GM19452 (cell line): Measurements from ENCODE around the gene TOX4.

Experiments used
- ATAC-seq: cut with Tn5 transposase; IDR thresholded peaks from one replicate; pipeline ENCODE4 v1.9.1; 2021; ENCODE audit not compliant: unreplicated experiment

The TOX4 gene

DNA sequence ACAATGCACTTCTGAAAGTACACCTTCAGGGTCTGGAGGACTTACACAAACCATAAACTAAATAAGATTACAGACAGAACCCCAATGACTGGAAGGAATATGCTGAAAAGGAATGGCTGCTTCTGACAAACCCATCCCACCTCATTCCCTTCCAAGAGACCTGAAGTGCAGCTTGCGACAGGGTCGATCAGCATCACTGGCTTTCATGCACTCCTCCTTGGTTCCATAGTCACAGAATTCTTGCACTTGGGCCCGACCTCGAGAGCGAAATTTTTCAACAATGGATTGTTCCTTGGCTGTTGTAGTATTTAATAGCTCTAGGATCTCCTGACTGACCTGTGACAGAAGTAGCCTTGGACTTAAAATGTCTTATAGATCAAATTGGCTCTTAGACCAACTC, 24.6 kb downstream of the TOX4 start:
- no peak for ATAC-seq

DNA sequence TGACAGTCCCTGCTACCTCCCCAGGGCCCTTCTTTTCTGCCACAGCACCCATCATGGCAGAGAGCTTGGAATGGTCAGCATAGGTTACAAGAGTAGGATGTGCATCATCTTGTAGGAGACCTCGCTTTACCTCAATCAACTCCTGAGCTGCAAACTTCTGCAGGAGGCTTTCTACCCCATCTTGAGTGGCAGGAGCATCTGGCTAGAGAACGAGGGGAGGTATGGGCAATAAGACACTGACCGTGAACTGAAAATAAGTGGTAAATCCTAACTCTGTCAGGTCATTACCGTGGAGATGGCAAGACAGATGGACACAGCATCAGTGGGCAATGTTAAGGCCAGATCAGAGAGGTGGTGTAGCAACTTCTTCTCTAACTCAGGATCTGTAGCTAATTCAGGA, 26.4 kb downstream of the TOX4 start:
- ATAC-seq = no peak

DNA sequence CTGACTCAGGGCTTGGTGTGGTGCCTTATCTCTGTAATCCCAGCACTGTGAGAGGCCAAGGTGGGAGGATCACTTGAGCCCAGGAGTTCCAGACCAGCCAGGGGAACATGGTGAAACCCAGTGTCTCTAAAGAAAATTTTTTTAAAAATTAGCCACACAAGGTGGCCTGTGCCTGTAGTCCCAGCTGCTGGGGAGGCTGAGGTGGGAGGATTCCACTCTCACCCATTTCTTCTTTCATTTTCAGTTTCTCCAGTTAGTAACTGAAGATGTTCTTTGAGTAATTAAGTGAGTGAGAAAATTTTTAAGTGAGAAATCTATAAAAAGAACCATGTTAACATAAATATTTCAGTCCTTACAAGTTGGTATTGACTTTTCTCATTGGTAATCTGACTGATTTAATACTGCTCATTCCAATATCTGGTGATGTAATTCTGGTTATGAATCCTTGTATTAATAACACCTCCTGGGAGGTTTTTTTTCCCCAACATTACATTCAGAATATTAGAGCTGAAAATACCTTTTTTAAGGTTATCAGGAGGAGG, 28.1 kb downstream of the TOX4 start:
- ATAC-seq = peak; percentile 77

DNA sequence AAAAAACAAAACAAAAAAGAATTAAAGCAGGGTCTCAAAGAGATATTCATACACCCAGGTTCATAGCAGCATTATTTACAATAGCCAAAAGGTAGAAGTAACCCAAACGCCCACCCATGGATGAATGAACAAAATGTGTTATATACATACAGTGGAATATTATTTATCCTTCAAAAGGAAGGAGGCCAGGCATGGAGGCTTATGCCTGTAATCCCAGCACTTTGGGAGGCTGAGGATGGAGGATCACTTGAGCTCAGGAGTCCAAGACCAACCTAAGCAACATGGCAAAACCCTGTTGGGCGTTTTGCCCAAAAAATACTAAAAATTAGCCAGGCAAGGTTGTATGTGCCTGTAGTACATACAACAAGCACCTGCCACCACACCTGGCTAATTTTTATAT, 29.6 kb downstream of the TOX4 start:
- ATAC-seq = no peak

DNA sequence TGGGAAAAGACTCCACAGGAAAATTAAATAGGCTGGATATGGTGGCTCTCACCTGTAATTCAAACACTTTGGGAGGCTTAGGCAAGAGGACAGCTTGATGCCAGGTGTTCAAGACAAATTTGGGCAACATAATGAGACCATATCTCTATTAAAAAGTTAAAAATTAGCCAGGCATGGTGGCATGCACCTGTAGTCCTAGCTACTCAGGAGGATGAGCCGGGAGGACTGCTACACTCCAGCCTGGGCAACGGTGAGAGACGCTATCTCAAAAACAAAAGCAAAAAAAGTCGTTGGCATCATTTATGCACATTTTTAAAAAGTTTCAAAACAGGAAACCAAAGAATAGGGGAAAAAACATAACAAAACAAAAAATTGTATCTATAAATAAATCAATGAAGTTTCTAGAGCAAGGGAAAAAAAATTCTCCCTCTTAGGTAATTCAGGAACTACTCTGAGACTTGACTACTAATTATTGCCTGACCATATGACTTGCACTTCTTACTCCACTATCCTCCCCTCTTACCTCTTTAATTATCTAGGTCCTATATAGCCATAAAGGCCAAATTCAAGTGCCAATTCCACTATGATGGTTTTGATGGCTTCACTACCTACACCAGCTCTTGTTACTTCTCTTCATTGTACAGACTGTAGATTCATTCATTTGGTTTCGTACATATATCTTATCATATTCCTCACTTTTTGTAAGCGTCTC, 32.6 kb downstream of the TOX4 start:
- no peak for ATAC-seq

DNA sequence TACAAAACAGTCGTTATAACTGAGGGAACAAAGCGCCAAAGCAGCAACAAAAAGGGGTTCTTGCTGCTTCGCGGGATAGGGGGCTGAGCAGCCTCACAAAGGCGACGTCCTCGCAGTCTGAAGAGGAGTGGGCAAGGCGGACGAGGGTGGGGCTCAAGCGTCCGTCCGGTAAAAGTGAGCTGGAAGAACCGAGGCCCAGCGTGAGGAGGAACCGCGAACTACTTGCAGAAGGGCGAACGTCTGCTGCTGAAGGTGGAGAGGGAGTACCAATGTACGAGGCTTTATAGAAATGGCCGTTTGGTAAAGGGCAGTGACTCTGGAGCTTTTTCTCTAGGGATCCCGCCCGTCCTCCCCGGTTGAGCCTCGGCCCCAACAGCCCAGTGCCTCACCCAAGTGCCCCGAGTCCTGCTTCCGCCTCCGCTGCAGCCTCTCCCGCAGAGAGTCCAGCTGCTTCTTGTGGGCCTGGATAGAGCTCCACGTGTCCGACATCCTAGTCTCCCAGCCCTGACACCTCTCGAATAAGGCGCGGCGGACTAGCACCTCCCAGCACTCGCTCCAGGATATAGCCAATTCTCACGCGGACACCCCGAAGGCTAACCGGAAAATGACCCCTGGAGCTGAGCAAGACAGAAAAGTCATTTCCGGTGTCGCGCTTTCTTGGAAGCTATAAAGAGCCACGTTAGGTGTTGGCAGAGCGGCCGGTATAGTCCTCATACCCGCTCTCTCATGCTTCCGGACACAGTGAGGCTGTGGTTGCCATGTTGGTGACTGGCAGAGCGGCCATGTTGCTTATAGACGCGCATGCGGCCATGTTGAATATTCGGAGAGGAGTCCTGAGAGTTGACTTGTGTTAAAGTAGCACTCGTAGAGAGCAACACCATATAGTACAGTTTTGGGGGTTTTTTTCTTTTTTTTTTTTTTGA, 34.0 kb downstream of the TOX4 start, which contains the start of gene METTL3:
Gene METTL3, minus strand, starts transcription at position 606 of the 923 bp plus-strand sequence. Its CDS starts 117 bp downstream, at position 489.
- ATAC-seq = peak; percentile 98

DNA sequence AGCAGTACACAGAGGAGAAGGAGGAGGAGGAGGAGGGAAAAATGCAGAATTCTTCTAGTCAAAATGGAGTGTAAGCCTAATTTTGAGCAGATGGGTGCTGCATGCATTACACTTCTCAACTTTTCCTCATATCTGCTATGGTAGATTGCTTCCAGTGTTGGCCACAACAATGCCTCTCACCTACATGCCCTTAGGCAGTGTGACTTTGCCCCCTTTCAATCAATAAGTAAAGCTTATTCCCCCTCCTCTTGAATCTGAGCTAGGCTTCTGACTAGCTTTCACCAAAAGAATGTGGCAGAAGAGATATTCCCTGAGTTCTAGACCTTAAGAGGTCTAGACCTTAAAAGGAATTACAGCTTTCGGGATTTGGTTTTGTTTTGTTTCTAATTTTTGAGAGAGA, 37.3 kb downstream of the TOX4 start:
- no peak for ATAC-seq

DNA sequence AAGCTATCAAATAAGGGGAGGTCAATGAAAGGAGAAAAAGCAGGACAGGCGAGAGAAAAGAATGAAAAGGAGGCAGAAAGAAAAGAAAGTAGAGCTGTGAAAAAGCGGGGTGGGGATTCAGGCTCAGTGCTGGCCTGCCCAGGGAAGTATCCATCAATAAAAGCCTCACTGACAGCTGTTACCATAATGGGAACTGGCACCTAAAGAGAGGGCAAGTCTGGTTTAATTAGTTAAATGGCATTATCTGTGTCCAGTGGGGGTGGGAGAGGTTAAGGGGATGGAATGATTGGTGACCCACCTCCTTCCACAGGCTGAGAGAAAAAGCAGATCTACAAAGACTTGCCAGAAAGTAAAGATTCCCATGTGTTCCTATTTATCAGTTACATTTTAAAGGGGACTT, 41.7 kb downstream of the TOX4 start:
- ATAC-seq = no peak

DNA sequence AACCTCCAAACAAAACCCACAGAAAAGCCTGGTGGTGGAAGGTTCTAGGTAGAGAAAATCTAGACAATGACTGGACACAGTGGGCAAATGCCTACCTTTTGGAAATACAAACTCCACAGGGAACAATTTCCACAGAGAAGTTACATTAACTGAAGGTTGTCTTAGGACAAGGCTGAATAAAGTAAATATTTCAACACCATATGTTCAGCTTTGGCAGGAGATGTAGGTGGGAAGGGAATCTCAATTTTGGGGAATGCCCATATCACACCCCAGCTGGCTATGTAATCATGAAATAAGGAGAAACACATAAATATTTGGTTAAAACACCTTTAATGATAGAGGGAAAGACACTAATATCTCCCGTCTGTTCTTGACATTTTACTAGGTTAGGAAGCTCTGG, 43.8 kb downstream of the TOX4 start:
- no peak for ATAC-seq

DNA sequence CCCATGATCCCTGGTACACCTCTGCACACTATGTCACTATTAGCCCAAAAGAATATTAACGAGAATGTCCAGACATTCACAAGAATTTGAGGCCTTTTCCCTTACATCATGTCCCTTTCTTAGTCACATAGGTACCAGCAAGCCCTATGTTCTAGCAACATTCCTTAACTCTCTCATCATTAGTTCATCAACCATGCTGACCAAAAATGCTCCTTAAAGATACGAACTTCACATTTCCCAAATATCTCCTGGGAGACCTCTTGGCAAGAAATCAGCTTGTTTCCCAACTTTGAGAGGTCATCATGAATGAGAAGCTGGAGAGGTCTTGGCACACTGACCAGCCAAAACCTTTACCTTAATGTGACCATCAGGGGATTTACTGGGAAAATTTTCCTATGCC, 44.5 kb downstream of the TOX4 start:
- no peak for ATAC-seq

DNA sequence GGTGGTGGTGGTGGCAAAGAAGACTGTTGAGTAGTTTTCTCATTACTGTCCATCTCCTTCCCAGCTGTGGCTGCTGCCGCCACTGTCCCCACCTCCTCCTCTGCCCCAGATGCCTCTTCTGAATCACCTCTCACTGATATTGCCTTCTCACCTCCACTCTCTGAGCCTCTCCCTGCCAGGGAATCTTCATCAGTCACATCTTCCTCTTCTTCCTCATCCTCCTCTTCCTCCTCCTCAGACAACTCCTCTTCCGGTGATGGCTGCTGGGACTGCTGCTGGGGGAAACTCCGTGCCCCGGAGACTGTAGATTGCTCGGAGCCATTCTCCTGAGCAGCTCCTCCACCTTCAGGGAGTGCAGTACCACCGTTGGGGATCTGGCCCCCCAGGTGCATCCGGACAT, 46.2 kb downstream of the TOX4 start:
- ATAC-seq = no peak

DNA sequence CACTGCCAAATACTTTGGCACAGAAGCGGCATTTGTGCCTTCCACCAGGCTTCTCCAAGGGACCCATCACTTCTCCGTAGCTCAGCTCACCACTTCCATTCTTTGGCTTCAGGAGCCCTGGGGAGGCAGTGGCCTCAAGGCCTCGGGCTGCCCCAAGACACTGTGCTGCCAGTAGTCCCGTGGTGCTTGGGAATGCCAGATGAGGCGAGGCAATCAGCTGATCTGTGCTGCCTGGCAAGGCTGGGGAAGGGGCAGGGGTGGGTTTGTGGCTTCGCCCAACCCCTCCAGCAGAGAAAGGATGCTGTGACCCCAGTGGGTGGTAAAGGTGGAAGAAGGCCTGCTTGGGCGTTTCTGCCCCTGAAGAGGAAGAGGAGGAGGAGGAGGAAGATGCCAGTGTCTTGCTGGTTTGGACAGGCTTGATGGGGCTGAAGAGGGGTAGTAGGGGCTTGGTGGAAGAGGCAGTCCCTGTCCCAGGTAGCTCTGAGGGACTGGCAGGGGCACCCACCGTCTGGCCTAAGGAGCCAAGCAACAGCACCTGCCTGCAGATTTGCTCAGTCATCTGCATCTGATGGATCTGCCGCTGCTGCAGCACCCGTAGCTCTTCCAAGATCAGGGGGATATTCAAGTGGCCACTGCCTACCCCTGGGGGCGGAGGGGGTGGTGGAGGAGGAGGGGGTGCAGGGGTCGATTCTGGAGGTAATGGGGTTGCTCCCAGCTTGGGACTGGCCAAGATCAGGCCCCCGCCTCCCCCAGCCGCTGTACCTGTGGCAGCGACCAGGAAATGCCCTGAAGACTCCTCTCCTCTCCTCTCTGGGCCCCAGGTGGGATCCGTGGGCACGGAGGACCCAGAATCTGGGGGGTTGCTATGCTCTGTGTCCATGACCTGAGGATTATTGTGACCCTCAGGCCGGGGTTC, 47.8 kb downstream of the TOX4 start:
- ATAC-seq = no peak

DNA sequence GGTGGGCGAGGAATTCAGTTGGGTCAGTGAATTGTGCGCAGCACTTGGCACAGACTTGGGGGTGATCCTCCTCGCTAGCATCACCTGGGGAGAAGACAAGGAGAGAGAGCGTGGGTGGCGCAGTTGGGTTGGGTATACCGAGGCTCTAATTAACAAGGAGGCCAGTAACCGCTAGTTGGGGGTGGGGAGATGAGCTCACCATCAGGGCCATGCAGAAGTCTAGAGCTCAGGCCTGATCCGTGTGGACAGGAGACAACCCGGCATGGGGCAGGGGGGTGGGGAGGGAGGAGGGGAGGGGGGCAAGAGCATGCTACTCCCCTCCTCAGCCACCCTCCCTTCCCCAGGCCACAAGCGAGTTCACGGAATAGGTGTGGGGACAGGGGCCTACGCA, 48.6 kb downstream of the TOX4 start:
- ATAC-seq = no peak

DNA sequence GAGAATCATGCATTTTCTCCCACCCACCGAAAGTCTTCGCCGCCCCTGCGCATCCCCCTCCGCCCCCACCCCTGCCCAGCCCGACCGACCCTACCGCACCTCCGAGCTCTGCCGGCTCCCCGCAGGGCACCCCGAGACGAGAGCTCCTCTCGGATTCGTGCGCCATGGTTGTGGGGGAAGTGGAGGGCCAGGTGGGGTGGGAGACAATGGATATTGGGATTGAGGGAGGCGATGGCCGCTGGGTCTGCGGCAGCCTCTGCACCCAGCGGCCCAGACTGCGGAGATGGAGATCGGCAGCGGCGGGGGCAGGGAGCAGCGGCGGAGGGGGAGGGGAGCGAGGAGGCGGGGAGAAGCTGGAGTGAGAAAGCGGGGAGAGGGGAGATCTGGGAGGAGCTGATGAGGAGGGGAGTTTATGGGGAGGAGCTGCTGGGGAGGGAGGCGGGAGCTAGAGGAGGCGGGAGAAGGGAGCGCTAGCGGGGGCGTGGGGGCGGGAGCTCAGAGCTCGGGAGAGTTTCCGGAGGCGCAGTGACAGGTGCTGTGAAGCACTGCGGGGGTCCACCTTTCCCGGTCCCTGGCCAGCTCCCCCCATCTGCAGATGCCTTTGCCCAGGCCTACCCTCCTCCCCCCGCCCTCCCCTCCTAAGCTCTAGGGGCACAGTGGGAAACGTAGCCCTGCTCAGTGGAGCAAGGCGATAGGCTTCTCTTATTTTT, 49.1 kb downstream of the TOX4 start, which contains the start of gene SALL2:
Gene SALL2, minus strand, starts transcription at position 385 of the 710 bp plus-strand sequence. Its CDS starts 219 bp downstream, at position 166.
- no peak for ATAC-seq

DNA sequence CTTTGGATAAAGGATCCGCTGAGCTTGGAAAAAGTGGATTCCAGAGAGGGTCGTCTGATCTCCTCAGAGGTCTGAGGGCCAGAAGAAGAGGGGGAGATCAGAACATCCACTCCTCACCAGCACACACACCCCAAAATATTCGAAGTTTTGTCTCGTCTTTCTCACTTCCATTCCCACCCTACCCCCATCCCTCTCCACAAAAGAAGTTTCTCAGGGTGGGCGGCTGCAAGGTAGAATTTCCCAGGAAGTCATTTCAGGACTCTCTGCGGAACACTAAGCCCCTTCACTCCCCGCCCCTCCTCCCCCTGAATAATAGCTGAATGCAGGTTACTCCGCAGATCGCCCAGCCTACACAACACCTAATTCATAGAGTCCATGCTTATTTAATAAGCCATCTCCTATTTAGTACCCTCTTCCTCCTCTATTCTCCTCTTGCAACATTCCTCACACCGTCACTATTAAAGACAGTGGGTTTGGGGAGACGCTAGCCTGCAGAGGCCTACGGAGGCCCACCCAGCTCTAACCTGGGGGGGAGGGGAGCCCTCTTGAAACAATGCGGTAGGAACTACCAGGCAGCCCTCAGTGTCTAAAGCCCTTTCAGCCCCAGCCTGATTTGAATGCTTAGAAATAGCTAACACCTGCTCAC, 49.8 kb downstream of the TOX4 start:
- ATAC-seq = no peak

DNA sequence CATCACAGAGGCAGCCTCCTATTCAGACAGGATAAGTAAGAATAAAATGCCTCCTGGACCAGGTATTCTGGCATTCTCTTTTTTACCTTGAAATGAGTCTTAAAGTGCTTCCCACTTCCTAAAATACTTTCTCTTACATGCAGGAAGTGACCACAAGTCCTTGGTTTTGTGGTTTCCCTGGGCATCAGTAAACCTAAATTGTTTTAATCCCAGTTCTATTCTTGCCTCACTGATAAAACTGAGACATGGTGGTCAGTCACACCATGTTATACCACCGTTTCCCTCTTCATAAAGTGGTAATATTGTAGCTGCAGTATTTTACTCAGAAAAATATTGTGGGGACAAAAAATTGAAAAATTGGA, 50.3 kb downstream of the TOX4 start:
- ATAC-seq = no peak

DNA sequence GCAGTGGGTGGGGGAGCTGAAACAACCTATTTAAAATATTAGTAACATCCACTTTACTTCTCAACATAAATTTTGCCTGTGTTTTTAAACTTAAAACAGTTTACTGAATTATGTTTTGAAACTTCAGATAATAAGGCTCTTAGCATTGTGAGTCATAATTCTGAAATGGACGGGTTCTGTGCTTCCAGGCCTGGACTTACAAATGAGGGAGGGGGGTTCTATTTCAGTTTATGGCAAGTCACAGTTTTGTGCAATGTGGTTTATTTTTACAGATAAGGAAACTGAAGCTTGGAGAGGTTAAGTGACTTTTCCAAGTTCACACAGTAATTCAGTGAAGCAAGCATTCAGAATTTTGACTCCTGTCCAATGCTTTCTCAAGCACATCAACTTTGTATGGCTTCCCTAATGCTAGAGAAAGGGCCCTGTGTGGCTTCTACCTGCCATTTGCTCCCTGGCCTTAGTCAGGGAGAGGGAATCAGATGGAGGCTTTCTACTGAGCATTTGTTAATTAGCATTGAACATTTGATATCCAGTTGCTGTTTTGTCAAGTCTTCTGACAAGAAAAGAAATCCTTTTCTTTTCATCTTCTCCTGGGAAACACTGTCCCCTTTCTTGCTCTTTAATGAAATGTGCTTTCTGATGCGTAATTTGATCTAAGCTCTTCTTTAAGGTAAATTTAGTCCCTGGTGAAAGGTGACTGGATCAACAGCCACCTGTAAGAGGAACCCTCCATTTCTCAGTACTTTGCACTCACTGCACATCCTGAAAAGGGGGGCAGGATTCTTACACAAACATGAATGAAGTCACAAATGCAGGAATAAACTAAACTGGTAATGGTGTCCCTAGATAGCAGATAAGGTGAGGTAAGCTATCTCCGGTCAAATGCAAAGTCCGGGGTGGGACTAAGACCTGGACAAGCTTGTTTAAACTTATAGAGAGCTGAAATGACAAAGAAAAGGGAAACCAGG, 51.7 kb downstream of the TOX4 start:
- no peak for ATAC-seq

DNA sequence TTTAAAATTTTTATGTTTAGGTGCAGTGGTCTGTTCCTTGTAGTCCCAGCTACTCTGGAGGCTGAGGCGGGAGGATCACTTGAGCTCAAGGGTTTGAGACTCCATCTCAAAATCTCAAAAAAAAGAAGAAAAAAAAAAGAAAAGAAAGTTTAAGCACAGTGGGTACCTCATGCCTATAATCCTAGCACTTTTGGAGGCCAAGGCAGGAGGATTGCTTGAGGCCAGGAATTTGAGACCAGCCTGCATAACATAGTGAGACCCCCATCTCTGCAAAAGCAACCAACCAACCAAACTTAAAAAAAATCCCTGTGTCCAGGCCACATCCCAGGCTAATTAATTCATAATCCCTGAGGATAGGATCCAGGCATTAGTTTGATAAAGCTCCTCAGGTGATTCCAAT, 52.5 kb downstream of the TOX4 start:
- ATAC-seq = no peak

DNA sequence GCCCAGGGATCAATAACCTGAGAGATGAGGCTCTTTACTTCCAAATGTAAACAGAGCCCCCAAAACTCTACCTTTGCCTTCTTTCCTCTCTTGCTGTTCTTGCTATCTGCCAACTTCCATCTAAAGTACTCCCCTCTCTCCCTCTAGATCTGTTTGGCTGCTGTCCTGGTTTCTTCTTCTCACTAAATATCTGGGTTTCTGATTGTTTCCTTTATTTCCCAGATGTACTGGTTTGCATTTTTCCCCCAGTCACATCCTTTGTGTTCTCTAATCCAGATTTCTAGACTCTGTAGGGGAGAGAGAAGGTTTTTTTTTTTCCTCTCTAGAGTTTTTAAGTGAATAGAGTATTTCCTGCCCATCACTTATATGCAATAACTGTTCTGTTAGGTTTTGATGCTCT, 56.3 kb downstream of the TOX4 start:
- no peak for ATAC-seq
